Transverse colon (tissue), 4 donors: Measurements from ENCODE around the gene MZT2A.
"Not testable (repeated sequence)": the region's sequence is repeated elsewhere in the genome, so short reads cannot be mapped to it uniquely, and the experiment has no call there.

Experiments
- POLR2AphosphoS5 ChIP-seq, 3 donors: sonication (generic); formaldehyde crosslinking; IDR thresholded peaks; one replicate each; pipeline ENCODE4 v1.6.1; 2016; ENCODE audit warnings: antibody characterized with exemption in 3 of 3
- TF ChIP-seq, protein P1 (sequence below), 5 experiments: fragments of 200-600 bp in 3 of 5; fragments of 450-650 bp in 2 of 5; sonication (generic) in 3 of 5; IDR thresholded peaks; 1 replicate in 2 of 5; 2 replicates in 3 of 5; pipeline ENCODE4 v1.5.1; 2016 to 2017; ENCODE audit warnings: antibody characterized with exemption in 5 of 5, inconsistent platforms in 3 of 5, mild to moderate bottlenecking in 2 of 5, moderate library complexity in 1 of 5

DNA sequence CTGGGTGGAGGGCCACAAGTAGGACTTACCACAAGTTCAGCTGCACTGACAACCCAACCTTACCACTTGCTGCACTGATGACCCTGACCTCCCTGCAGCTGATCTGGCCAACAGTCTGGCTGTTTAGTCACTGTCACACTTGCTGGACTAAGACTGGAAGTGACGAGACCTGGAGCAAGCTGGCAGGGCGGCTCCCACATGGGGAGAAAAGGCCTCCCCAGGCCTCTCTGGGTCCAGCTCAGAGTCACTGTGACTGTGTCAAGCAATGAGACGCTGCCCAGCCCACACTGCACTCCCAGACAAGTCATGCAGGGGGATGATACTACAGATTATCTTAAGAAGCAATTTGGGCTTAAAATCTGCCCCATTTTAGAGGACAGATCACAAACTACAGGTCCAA is 21.3 kb downstream of the MZT2A start:
- TF ChIP-seq, protein P1, sequence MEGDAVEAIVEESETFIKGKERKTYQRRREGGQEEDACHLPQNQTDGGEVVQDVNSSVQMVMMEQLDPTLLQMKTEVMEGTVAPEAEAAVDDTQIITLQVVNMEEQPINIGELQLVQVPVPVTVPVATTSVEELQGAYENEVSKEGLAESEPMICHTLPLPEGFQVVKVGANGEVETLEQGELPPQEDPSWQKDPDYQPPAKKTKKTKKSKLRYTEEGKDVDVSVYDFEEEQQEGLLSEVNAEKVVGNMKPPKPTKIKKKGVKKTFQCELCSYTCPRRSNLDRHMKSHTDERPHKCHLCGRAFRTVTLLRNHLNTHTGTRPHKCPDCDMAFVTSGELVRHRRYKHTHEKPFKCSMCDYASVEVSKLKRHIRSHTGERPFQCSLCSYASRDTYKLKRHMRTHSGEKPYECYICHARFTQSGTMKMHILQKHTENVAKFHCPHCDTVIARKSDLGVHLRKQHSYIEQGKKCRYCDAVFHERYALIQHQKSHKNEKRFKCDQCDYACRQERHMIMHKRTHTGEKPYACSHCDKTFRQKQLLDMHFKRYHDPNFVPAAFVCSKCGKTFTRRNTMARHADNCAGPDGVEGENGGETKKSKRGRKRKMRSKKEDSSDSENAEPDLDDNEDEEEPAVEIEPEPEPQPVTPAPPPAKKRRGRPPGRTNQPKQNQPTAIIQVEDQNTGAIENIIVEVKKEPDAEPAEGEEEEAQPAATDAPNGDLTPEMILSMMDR (IDR thresholded peaks at IDR 0.05), result not testable (repeated sequence)
- not testable (repeated sequence) for TF ChIP-seq POLR2AphosphoS5 (IDR thresholded peaks at IDR 0.05)
